GM12865 (cell line): ENCODE results near the gene ADAMTS12.

ENCODE experiments used
- DNase-seq: peaks from one replicate; pipeline ENCODE4 v3.0.0; 2010; ENCODE audit warnings: low read depth
- H3K4me3 ChIP-seq: 2 replicates; pipeline ENCODE4 v1.5.1; 2011; ENCODE audit warnings: mild to moderate bottlenecking, low read depth, low read length, control low read depth
- TF ChIP-seq, protein P1 (sequence below): IDR thresholded peaks from 2 replicates; pipeline ENCODE4 v1.5.1; 2011; ENCODE audit warnings: low read length, control low read depth, low read depth, inconsistent platforms; ENCODE audit not compliant: insufficient read depth; ENCODE audit errors: missing control alignments

ADAMTS12 gene

DNA sequence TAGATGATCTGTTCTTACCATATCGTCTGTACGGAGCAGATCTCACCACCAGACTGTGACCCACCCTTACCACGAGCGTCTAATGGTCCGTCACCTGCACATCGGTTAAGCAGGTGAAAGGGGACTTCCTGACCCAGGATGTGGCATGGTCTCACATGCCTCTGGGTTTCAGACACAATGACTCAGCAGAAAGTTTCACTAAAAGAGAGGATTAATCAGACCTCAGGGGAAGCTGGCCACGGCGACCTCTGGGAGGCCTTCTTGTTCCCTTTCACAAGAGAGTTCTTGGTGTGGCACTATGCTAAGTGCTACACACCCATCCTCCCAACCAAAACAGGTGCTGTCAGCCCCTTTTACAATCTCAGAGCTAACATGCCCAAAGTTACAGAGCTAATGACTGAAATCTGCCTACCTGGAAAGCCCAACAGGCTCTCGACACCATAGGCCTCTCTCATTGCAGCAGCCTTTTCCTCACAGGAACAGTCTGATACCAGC, 41.6 kb downstream of the ADAMTS12 start:
- H3K4me3 ChIP-seq, result no peak overlapping the region
- peak; percentile 98 for DNase-seq
- TF ChIP-seq, protein P1, sequence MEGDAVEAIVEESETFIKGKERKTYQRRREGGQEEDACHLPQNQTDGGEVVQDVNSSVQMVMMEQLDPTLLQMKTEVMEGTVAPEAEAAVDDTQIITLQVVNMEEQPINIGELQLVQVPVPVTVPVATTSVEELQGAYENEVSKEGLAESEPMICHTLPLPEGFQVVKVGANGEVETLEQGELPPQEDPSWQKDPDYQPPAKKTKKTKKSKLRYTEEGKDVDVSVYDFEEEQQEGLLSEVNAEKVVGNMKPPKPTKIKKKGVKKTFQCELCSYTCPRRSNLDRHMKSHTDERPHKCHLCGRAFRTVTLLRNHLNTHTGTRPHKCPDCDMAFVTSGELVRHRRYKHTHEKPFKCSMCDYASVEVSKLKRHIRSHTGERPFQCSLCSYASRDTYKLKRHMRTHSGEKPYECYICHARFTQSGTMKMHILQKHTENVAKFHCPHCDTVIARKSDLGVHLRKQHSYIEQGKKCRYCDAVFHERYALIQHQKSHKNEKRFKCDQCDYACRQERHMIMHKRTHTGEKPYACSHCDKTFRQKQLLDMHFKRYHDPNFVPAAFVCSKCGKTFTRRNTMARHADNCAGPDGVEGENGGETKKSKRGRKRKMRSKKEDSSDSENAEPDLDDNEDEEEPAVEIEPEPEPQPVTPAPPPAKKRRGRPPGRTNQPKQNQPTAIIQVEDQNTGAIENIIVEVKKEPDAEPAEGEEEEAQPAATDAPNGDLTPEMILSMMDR, result no peak

GRCh38 chr5:33848554-33848953, 43.2 kb downstream of the ADAMTS12 start:
- DNase-seq, result peak; percentile 74
- TF ChIP-seq, protein P1, result no peak
- no peak overlapping the region for H3K4me3 ChIP-seq

DNA sequence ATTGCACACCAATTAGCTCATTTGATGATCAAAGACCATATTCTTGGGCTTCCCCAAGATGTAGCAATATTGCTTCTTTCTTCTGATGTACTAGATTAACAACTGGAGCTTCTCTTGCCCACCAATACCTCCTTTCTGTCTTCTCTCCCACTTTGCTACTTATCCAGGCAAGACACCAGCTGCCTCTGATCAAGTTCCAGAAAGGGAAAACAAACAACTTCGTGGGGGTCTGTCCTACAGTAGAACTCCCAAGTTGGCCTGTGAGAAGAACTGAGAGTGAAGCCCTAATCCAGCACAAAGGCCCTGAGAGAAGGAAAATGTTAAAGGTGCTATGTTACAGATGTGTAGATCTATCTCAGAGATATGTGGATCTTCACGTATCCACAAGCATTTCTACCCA, 44.9 kb downstream of the ADAMTS12 start:
- TF ChIP-seq, protein P1, result no peak
- no peak for DNase-seq
- no peak overlapping the region for H3K4me3 ChIP-seq

- no peak overlapping the region for H3K4me3 ChIP-seq
- TF ChIP-seq, protein P1, result no peak
- no peak for DNase-seq
These were observed 48.2 kb downstream of the ADAMTS12 start for GRCh38 chr5:33843579-33843978.

- no peak for DNase-seq
- TF ChIP-seq, protein P1, result no peak
- no peak overlapping the region for H3K4me3 ChIP-seq
These were observed 49.3 kb downstream of the ADAMTS12 start for GRCh38 chr5:33842456-33842855.

DNA sequence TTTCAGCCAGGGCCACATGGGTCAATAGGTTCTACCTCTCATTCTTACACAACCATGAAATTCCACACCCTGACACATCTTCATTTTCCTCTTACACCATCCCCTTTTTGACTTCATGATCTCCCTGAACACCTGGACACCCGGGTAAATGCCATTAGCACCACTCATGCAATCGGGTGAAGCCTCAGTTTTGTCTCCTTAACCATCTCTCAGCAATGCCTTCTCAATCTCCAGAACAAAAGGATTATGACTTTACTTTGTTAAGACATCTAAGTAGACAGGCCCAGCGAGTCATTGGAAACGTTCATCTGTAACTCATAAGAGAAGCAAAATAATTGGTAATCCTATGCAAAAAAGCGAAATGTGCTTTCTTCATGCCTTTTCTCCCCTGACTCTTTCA, 49.9 kb downstream of the ADAMTS12 start:
- no peak for DNase-seq
- no peak overlapping the region for H3K4me3 ChIP-seq
- TF ChIP-seq, protein P1, result no peak

GRCh38 chr5:33840927-33841547, 50.8 kb downstream of the ADAMTS12 start:
- DNase-seq, result peak; percentile 76
- H3K4me3 ChIP-seq, result no peak overlapping the region
- TF ChIP-seq, protein P1, result no peak
